Lower leg skin (tissue), 4 donors: ENCODE data around the gene L3MBTL1. TPM values are rescaled to one million over a fixed set of nuclear protein-coding genes. Genes with fewer than 3 reads are reported as not detected.

ENCODE experiments used
- DNase-seq, 2 donors: peaks; one replicate each; pipeline ENCODE4 v3.0.0-alpha.2; 2019; ENCODE audit warnings: low spot score in 2 of 2
- H3K4me3 ChIP-seq: fragments of 200-600 bp; sonication (generic); 2 replicates; pipeline ENCODE4 v1.5.1; 2017; ENCODE audit warnings: mild to moderate bottlenecking, low read depth; ENCODE audit not compliant: poor library complexity, severe bottlenecking
- CTCF ChIP-seq, 3 donors: fragments of 450-650 bp; IDR thresholded peaks; one replicate each; pipeline ENCODE4 v1.5.1; 2016; ENCODE audit warnings: antibody characterized with exemption in 3 of 3, mild to moderate bottlenecking in 3 of 3, moderate library complexity in 2 of 3
- POLR2A ChIP-seq, 2 donors: fragments of 450-650 bp; IDR thresholded peaks; one replicate each; pipeline ENCODE4 v1.6.1; 2016 to 2017; ENCODE audit warnings: antibody characterized with exemption in 2 of 2, mild to moderate bottlenecking in 1 of 2, moderate library complexity in 1 of 2
- WGBS, 2 donors: methylation state at CpG; one replicate each; pipeline ENCODE4 v1.1.5; 2018; 5-methylcytosine and 5-hydroxymethylcytosine counted together
- intact Hi-C: fragments of 100-400 bp; cut with DNase I; formaldehyde crosslinking; loops from one replicate; pipeline ENCODE4 v1.15.0; 2023; ENCODE audit warnings: low total_unique reads
- total RNA-seq, 4 donors: library from RNA; depleted of rRNA; stranded (reverse); fragments of >200 nt; gene quantifications; one replicate each; pipeline ENCODE4 v1.1.0, GENCODE V29; 2016

L3MBTL1 gene
- total RNA-seq, 4 donors from 2014 or later = 5.2 to 23.2 (median 9.7) TPM

GRCh38 chr20:43529457-43530153 is 22.1 kb downstream of the L3MBTL1 start:
- H3K4me3 ChIP-seq = no peak overlapping the region
- TF ChIP-seq CTCF (IDR thresholded peaks at IDR 0.05) = no peak
- TF ChIP-seq POLR2A (IDR thresholded peaks at IDR 0.05) = no peak
- DNase-seq = peak in 1 of 2 donors; percentile 29
- intact Hi-C loops = loop anchor here (10.0 kb wide), 1 partner anchor 555 kb away; no protein-coding TSS in a partner anchor
- WGBS, 2 donors = 86 to 90% methylated on average over 3 of the region's 3 CpGs

- no peak overlapping the region for H3K4me3 ChIP-seq
- intact Hi-C loops = loop anchor here (10.0 kb wide), 1 partner anchor 554 kb away; no protein-coding TSS in a partner anchor
- 79 to 84% methylated on average over 14 of the region's 14 CpGs for WGBS, 2 donors
- DNase-seq = peak in 1 of 2 donors; percentile 82
- TF ChIP-seq POLR2A (IDR thresholded peaks at IDR 0.05) (no peak), CTCF (IDR thresholded peaks at IDR 0.05) (no peak)
Observed at GRCh38 chr20:43530321-43531090, 23.0 kb downstream of the L3MBTL1 start.

DNA sequence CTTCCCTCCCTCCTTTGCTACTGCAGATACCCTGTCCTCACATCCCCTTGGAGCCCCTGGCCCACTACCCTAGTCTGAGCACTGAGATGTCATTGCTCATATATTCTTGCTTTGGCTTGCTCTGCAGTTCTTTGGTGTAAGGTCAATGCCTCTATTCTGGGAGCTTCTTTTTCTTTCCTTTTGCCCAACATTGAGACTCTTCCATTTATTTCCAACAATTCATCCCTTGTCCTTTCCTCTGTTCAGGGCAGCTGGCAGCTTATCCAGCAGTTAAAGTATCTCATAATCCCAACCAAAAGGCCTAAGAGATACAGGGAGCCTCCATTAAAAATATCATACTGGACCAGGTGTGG is 23.6 kb downstream of the L3MBTL1 start:
- no peak for DNase-seq
- no peak overlapping the region for H3K4me3 ChIP-seq
- intact Hi-C loops = loop anchor here (10.0 kb wide), 1 partner anchor 554 kb away; no protein-coding TSS in a partner anchor
- no peak for TF ChIP-seq POLR2A (IDR thresholded peaks at IDR 0.05)
- TF ChIP-seq CTCF (IDR thresholded peaks at IDR 0.05) = no peak

DNA sequence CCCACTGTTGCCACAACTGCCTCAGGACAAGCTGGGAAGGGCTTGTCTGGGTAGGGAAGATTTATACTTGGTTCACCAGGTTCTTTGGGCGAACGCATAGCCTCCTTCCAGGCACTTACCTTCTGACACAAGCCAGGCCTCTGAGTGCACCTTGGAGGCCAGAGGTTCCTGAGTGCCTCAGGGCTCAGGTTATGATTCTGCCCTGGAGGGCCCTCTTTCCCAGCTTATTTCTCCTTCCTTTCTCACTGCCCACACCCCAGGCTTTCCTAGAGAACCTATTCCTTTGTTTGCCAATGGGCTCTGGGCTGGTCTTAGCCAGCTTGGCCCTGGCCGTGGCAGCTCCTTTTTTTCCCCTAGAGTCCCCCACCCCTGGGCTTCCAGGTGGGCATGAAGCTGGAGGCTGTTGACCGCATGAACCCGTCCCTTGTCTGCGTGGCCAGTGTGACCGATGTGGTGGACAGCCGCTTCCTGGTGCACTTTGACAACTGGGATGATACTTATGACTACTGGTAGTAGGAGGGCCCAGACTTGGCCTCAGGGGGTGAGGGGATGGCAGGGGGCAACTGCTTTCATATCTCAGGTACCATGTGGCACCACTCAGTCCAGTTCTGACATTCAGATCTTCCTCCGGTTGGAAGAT is 25.0 kb downstream of the L3MBTL1 start:
- intact Hi-C loops = loop anchor here (10.0 kb wide), 1 partner anchor 552 kb away; no protein-coding TSS in a partner anchor
- TF ChIP-seq CTCF (IDR thresholded peaks at IDR 0.05) (no peak), POLR2A (IDR thresholded peaks at IDR 0.05) (no peak)
- WGBS, 2 donors = 94% methylated on average over 9 of the region's 9 CpGs
- DNase-seq = peak in 1 of 2 donors; percentile 73
- no peak overlapping the region for H3K4me3 ChIP-seq

- DNase-seq = peak in 1 of 2 donors; percentile 67
- intact Hi-C loops = loop anchor here (10.0 kb wide), 1 partner anchor 552 kb away; no protein-coding TSS in a partner anchor
- TF ChIP-seq CTCF (IDR thresholded peaks at IDR 0.05) (no peak), POLR2A (IDR thresholded peaks at IDR 0.05) (no peak)
- H3K4me3 ChIP-seq = no peak overlapping the region
Observed at GRCh38 chr20:43533060-43533459, 25.6 kb downstream of the L3MBTL1 start.
